Stimulated activated CD4-positive, alpha-beta T cell treated with anti-CD3 and anti-CD28 coated beads, Interleukin-4, amount 100 ng/mL, for 48 hours (primary cell): ENCODE measurements around the gene ZSCAN10.
A peak's percentile ranks its signal among the peaks of the same experiment; 100 is the strongest.

Experiments
- DNase-seq, 2 donors: peaks; one replicate each; pipeline ENCODE4 v3.0.0-alpha.2; 2020; ENCODE audit warnings: low read depth in 2 of 2

The ZSCAN10 gene

DNA sequence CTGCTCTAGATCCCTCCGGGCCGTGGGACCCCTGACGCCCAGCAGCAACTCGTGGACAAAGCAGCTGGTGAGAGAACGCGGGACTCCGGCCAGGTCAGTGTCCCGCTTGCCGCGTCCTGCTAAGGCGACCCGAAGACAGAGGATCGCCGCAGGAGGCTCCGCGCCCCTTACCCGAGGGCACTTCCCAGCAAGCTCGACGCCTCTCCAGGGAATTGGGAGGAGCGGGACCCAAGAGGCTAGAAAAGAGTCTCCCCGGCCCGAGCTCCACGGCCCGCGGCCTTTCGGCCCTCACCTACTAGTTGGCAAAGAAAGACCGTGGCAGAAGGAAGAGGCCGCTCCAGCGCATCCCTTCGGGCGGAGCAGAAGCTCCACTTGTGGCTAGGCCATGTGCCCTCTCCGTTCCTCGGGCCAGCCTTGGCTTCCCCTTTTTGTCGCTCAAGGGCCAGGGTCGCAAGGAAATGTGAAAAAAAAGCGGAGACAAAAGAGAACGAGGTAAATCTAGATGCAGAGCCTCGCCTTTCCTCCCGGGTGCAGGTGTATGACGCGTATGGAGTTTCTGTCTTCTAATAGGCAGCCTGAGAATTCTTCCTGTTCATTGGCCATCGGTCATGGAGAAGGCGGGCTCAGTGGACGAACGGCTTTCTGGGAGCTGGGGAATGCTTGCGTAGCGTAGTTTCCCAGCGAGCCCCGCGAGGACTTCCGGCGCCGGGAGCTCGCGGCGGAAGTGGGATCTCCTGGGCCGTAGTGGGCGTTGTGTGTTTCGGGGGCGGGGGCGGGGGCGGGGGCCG, 35.4 kb upstream of the ZSCAN10 start, which contains the start of gene ZNF213:
Gene ZNF213 (plus strand): TSS at position 692 of the 788 bp plus-strand sequence. CDS start 2,252 bp downstream, outside the sequence.
- peak; percentile 80 to 90 for DNase-seq

DNA sequence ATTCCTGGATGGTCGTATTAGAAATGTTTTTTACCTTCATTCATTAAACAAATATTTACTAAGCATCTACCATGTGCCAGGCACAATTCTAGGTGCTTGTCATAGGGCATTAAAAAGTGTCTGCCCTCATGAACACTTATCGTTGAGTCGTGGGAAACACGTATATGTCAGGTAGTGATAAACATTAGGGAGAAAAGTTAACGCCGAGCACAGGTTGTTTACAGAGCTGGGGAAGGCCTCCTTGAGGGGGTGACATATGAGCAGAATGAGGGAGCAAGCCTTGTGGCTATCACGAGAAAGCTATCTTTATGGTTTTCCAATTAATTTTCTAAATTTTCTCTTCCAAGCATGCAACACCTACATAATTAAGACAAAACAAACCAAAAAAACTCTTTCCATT, 34.8 kb upstream of the ZSCAN10 start:
- DNase-seq, result no peak

DNA sequence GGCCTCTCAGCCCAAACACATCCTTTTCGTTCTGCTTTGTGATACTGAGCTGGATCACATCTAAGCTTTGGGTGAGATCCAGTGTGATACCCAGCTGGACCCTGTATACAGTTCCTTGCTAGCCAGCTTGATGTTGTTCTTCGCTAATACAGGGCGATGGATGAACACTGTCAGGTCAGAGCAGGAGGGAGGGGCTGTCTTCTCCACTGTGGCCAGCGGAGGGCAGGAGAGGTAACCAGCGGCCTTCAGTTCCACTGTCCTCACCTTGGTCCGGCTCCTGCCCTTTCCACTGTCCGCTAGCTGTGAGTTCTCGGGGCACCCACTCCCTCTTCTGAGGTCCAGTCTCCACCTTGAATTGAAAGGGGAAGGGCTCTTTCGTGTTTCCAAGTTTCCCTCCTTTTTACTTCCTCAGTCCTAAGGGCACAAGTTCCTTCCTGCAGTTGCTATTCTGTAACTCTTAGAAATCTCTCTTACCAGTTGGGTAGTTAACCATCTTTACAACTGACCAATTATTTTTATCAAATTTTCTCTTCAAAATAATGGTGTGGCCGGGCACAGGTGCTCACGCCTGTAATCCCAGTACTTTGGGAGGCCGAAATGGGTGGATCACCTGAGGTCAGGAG, 32.8 kb upstream of the ZSCAN10 start:
- peak; percentile 38 to 51 for DNase-seq

DNA sequence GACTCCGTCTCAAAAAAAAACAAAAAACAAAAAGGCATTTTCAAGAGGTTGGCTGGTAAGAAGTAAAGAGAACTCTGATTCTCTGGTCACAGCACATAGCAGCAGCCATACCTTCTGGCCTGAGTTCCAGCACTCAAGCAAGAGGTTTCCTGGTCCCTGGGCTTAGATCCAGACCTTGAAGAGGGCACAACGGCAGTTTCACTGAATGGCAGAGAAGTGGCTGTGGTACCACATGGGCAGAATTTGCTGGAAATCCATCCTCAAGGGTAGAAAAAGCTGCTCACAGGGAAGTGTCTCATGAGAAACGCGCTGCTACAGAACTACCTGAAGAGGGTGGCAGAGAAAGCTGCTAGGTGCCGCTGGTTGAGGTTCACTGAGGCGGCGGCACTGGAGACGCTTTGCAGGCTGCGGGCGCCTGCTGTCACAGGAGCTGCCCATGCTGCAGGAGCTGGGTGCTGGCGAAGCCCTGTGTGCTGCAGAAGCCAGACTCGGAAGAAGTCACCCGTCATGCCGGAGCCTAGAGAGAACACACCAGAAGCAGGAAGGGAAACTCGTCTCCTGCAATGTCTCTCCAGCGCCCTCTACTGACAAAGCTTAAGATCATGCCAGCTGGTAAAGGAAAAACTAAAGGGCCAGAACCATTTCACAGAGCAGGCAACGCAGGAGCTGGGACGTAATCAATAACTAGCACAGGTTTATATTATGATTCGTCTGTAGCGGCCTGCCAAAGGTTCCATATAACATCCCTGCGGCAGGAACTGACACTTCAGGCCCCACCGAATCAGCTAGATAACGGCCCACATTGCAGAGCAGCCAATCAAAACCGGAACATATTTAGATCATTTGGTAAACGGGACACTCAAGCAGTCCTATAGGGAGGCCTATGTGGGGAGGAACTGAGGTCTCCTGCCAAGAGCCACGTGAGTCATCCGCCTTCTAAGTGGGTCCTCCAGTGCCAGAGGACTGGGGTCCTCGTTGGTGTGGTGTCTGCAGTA, 30.3 kb upstream of the ZSCAN10 start:
- DNase-seq, result peak; percentile 44 to 70

DNA sequence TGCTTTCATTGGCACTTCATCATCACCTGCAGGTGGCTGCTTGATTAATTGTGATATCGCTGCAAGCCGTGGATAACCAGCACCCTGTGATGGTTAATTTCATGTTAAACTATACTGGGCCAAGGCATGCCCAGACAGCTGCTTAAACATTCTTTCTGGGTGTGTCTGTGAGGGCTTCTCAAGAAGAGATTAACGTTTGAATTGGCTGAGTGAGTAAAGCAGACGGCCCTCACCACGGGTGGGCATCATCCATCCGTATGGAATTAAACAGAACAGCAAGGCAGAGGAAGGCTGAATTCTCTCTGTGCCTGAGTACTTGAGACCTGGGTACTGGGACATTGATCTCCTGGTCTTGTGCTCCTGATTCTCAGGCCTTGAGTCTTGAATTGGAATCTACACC, 28.7 kb upstream of the ZSCAN10 start:
- no peak for DNase-seq

DNA sequence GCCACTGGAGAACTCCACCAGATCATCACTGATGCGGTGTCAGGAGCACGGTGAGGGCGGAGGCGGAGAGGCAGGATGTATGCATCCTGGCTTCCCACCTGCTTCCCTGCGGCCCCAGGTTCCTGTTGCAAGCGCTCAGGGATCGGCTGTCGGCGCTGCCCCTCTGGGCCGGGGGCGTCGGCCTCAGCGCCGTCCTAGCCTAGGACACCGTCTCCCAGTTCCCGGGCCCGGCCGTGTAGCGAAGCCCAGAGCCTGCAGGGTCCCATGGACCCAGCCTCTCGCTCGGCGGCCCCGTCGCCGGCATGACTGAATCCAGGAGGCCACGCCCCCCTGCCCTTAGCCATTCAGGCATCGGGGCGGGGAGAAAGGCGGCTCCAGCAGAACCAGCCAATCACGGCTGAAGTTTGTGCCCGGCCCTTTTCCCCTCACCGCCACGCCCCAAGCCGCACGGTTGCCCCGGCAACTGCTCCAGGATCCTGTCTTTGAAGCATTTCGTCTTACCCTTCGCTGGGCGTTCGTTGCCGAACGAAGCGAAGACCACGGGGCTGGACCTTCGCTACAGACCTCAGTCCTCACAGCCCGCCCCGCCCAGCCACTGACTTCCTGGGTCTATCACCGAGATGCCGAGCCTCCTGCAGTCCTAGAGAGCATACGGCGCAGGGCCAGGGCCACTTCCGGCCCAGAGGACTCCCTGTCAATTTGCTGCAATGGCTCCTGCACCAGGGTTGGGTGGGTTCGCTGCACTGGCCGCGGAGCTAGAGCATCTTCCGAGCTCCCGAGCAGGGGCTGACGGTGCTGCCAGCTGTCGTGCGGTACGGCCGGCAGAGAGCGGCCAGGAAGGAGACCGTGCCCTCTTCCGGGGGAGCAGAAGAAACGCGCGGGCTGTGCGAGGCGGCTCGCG, 25.1 kb upstream of the ZSCAN10 start:
- DNase-seq, result peak; percentile 97 to 98

DNA sequence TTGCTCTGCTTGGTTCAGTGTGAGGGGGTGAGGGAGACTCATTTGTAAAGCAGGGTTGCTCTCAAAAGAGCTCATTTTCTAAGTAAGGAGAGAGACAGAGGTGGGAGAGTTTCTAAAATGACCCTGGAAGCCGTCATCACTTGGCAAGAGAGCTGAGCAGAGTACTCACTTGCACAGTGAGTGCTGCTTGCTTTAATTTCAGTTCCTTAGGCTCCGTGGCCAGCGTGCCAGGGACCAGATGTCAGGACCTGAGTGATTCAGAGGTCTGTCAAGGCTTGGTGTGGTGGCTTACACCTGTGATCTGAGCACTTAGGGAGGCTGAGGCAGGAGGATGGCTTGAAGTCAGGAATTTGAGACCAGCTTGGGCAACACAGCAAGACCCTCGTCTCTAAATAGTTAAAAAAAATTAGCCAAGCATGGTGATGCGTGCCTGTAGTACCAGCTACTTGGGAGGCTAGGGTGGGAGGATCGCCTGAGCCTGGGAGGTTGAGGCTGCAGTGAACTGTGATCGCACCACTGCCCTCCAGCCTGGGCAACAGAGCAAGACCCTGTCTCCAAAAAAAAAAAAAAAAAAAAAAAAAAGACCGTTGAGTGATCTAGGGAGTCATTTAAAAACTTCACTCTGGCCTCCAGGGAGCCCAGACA, 24.0 kb upstream of the ZSCAN10 start:
- no peak for DNase-seq

DNA sequence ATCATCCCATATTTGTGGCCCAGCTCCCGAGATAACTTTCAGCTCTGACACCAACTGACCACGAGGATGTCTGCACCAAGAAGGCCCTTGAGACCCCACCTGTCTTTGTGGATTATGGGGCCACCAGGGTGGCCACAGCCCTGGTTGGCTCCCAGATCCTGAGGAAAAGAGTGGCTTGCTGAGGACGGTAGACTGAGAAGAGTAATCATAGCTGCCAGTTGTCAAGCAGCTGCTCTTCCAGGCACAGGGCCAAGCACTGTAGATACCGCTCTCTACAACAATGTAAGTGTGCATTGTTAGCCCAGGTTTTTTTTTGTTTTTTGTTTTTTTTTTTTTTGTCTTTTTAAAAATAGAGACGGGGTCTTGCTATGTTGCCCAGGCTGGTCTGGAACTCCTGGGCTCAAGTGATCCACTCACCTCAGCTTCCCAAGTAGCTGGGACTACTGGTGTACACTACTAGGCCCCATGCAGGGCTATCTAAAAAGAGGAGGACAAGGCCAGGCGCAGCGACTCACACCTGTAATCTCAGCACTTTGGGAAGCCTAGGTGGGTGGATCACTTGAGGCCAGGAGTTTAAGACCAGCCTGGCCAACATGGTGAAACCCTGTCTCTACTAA, 22.9 kb upstream of the ZSCAN10 start:
- no peak for DNase-seq

DNA sequence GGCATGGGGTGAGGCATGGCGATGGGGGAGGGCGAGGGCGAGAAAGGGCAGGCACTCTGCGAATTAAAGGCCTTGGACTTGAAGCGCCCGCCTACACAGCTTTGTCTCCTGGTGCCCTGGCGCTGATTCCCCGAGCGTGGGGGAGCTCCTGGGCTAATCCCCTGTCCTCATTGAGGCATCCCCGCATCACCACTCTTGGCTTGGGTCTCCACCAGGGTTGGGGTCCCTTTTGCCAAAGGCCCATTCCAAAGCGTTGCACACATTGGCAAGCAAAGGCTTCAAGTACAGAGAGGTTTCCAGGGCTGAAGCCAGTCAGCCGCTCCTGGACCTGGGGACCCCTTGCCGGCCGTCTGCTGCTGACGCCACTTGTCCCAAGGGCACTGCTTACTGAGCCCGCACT, 21.3 kb upstream of the ZSCAN10 start:
- no peak for DNase-seq

DNA sequence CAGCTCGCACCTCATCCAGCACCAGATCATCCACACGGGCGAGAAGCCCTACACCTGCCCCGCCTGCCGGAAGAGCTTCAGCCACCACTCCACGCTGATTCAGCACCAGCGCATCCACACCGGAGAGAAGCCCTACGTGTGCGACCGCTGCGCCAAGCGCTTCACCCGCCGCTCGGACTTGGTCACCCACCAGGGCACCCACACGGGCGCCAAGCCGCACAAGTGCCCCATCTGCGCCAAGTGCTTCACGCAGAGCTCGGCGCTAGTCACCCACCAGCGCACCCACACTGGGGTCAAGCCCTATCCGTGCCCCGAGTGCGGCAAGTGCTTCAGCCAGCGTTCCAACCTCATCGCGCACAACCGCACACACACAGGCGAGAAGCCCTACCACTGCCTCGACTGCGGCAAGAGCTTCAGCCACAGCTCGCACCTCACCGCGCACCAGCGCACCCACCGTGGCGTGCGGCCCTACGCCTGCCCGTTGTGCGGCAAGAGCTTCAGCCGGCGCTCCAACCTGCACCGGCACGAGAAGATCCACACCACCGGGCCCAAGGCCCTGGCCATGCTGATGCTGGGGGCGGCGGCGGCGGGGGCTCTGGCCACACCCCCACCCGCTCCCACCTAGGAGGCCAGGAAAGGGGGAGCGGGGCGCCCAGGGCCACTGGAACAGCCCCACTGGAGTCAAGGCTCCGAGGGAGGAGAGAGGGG, 20.8 kb upstream of the ZSCAN10 start:
- DNase-seq, result no peak

DNA sequence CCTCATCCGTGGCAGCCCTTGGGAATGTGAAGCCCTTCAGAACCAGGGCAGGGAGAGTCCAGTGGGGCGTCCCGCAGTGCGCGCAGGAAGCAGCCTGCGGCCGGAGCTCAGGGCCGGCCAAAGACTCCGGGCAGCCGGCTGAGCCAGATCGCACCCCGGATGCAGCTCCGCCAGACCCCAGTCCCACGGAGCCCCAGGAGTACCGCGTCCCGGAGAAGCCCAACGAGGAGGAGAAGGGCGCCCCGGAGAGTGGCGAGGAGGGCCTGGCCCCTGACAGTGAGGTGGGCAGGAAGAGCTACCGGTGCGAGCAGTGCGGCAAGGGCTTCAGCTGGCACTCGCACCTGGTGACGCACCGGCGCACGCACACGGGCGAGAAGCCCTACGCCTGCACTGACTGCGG, 20.2 kb upstream of the ZSCAN10 start:
- DNase-seq, result no peak

DNA sequence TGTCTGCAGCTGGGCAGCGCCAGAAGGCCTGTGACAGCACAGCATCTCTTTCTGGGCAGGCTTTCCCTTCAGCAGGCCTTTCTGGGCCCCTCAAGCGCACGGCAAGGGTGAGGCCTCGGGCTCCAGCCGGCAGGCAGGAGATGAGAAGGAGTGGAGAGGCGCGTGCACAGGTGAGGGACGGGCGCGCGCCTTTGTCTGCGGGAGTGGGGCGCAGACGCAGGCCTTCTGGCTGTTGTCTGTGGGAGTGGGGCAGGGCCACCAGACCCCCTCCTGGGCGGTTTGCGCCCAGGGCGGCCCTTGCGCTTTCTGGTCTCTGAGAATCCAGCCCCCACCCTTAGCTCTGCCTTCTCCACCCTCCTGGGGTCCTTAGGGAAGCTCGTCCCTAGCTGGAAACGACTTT, 19.8 kb upstream of the ZSCAN10 start:
- no peak for DNase-seq

DNA sequence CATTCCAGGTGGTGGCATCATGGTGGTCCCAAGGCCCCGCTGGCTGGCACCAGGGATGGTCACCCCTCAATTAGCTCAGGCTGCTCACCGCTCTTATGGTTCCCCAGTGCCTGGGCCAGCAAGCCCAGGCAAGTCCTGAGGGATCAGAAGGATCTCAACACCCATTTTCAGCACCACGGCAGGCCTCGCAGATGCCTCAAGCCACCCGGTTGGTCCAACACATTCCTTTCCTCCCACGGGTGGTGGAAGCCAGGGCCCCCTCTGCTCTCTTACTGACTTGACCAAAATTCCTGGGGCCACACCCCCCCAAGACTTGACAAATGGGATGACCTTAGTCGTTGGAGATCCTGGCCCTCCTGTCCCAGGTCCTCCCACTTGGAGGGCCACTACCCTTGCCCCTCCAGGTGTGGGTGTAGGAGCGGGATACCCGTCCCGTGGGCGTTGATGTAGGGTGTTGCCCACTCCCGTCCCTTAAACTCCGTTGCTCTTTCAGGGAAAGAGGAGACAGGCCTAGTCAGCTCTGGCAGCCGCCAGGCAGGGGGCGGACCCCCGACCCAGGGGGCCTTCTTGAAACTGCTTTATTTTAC, 19.2 kb upstream of the ZSCAN10 start:
- no peak for DNase-seq

DNA sequence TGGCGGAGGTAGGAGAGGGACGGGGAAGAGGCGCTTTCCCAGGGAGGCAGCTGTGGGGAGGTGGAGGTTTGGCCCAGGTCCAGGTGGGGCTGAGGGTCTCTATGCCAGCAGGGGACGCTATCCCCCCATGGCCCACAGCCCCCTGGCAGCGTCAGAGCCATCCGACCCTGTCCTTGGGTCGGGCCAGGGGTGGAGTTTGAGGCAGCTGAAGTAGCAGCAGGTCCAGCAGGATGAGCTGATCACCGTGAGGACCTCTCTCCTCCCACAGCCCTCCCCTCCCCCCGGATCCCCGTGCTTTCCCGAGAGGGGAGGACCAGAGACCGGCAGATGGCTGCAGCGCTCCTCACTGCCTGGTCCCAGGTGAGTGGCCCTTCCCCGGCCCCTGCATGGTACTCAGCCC, 16.5 kb upstream of the ZSCAN10 start:
- no peak for DNase-seq

DNA sequence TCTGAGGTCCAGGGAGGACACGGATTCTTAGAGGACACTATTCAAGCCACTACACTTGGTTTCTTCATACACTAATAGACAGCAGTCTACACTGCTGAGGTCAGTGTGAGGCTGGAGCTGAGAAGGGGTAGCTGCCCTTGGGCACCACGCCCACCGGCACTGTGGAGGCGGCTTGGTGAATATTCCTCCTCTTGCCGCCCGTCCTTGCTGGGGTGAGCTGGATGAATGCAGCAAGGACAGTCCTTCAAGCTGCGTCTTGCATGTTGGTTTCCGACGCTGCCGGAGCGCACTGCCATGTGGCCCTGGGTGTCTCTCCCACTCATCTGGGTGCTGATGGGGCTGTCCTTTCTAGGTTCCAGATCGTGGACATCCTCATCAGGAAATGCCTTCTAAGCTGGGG, 15.9 kb upstream of the ZSCAN10 start:
- no peak for DNase-seq

DNA sequence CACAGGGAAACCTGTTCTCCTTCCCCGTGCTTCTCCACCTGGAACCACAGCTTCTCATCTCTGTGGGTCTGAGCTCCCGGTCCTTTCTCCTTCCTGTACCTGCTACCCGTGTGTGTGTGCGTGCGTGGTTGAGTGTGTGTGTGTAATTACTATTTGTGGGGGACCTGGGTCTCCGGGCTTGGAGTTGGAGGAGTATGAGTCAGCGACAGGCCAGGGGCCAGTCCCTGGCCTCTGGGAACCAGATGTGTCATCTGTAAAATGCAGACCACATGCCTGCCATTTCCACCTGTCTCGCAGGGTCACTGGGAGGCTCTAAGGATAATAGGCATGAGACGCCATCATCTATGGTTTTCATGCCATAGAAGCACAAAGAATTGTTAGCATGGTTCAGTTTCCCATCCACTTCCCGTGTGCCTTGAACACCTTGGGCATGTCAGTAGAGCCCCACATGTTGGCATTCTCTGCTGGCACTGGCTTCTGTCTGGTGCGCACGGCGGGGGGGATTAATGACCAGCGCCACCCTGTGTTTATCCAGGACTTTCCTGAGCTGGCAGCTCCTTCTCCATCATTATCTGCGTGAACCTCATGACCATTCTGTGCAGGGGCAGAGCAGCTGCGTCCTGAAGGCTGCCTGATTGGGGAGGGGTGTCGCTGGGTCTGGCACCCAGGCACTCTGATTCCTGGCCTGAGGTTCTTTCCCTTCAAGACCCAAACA, 14.8 kb upstream of the ZSCAN10 start:
- no peak for DNase-seq

DNA sequence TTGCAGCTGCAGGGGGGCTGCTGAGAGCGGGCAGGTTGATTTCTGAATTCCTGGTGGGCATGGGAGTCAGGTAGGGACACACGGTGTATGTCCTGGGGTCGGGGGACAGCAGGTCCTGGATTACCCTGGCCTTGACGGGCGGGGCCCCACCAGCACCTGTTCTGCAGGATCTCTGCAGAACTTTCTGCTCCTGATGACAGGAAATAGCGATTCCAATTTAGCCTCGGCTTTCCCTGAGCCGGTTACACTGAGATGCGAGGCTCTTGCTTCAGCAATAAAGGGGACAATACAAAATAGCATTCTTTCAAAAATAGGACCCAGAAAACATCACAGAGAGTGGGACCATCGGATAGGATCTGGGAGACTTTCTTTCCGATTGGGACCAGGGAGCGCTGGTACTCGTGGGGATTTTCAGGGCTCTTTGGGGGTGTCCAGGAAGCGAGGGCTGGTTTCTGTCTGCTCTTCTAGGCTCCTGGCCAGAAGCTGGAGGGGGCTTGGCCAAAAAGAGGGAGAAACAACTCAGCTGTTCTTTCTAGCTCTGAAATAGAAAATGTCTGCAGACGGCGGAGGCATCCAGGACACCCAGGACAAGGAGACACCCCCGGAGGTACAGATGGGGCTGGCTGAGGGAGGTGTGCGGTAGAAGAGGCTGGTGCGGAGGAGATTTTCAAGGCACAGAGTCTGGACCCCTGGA, 13.9 kb upstream of the ZSCAN10 start:
- no peak for DNase-seq
